ENCODE data around the gene NAPSA.

Gene NAPSA

GRCh38 chr19:50314724-50315708, 50.4 kb downstream of the NAPSA start:
- CTCF ChIA-PET: no interaction called here
- DNase-seq: no peak
- H3K36me3 Mint-ChIP-seq: no peaks in the 10 kb centered on the region
- H3K27ac Mint-ChIP-seq: no peak overlapping the region
- peaks cover 10% of the 10 kb centered on the region for H3K4me1 Mint-ChIP-seq
- H3K4me3 Mint-ChIP-seq: no peak overlapping the region
- H3K27me3 Mint-ChIP-seq: peaks cover 85% of the 10 kb centered on the region
- no peaks in the 10 kb centered on the region for H3K9me3 Mint-ChIP-seq

- H3K4me3 Mint-ChIP-seq: no peak overlapping the region
Observed at GRCh38 chr19:50313812-50314536, 51.5 kb downstream of the NAPSA start.

GRCh38 chr19:50312967-50313811, 52.2 kb downstream of the NAPSA start:
- Mint-ChIP-seq H3K36me3 (no peaks in the 10 kb centered on the region), H3K4me1 (peaks cover 10% of the 10 kb centered on the region), H3K27me3 (peaks cover 100% of the 10 kb centered on the region), H3K27ac (no peak overlapping the region), H3K9me3 (no peaks in the 10 kb centered on the region), H3K4me3 (no peak overlapping the region)
- DNase-seq: no peak
- CTCF ChIA-PET: no interaction called here

More at GRCh38 chr19:50313812-50314536, 51.5 kb downstream of the NAPSA start:
- no peak overlapping the region for H3K27ac Mint-ChIP-seq
- DNase-seq: no peak
- CTCF ChIA-PET: no interaction called here
- H3K9me3 Mint-ChIP-seq: no peaks in the 10 kb centered on the region
- no peaks in the 10 kb centered on the region for H3K36me3 Mint-ChIP-seq
- H3K27me3 Mint-ChIP-seq: peaks cover 92% of the 10 kb centered on the region
- peaks cover 10% of the 10 kb centered on the region for H3K4me1 Mint-ChIP-seq

- no peak overlapping the region for H3K4me3 Mint-ChIP-seq
- no peak overlapping the region for H3K27ac Mint-ChIP-seq
- no peaks in the 10 kb centered on the region for H3K9me3 Mint-ChIP-seq
- CTCF ChIA-PET: no interaction called here
- H3K27me3 Mint-ChIP-seq: peaks cover 95% of the 10 kb centered on the region
- no peak for DNase-seq
- H3K4me1 Mint-ChIP-seq: peaks cover 7% of the 10 kb centered on the region
- H3K36me3 Mint-ChIP-seq: no peaks in the 10 kb centered on the region
Observed at GRCh38 chr19:50311723-50312635, 53.5 kb downstream of the NAPSA start.

GRCh38 chr19:50310759-50311465, 54.5 kb downstream of the NAPSA start:
- Mint-ChIP-seq H3K9me3 (no peaks in the 10 kb centered on the region), H3K27me3 (peaks cover 91% of the 10 kb centered on the region), H3K4me3 (no peak overlapping the region), H3K4me1 (peaks cover 5% of the 10 kb centered on the region), H3K27ac (no peak overlapping the region), H3K36me3 (no peaks in the 10 kb centered on the region)
- DNase-seq: no peak
- CTCF ChIA-PET: no interaction called here

GRCh38 chr19:50309396-50310125, 55.9 kb downstream of the NAPSA start:
- H3K4me3 Mint-ChIP-seq: no peak overlapping the region
- H3K27ac Mint-ChIP-seq: no peak overlapping the region
- H3K9me3 Mint-ChIP-seq: no peaks in the 10 kb centered on the region
- H3K27me3 Mint-ChIP-seq: peaks cover 90% of the 10 kb centered on the region
- H3K4me1 Mint-ChIP-seq: no peaks in the 10 kb centered on the region
- no peak for DNase-seq
- H3K36me3 Mint-ChIP-seq: no peaks in the 10 kb centered on the region
- CTCF ChIA-PET: no interaction called here

GRCh38 chr19:50308991-50309390, 56.4 kb downstream of the NAPSA start:
- Mint-ChIP-seq H3K9me3 (no peaks in the 10 kb centered on the region), H3K27me3 (peaks cover 86% of the 10 kb centered on the region), H3K36me3 (no peaks in the 10 kb centered on the region)

More at GRCh38 chr19:50308991-50309390, 56.4 kb downstream of the NAPSA start:
- CTCF ChIA-PET: no interaction called here
- Mint-ChIP-seq H3K4me3 (no peak overlapping the region), H3K27ac (no peak overlapping the region), H3K4me1 (no peaks in the 10 kb centered on the region)
- DNase-seq: no peak

Data from activated naive CD4-positive, alpha-beta T cell treated with anti-CD3 and anti-CD28 coated beads, Interleukin-2, amount 10 ng/mL, durations not matched to agents 7 days and 5 days (primary cell).